ENCODE data around the gene CCNB2.
A peak's percentile ranks its signal among the peaks of the same experiment; 100 is the strongest.
"Not testable (repeated sequence)": the region's sequence is repeated elsewhere in the genome, so short reads cannot be mapped to it uniquely, and the experiment has no call there.

The CCNB2 gene

DNA sequence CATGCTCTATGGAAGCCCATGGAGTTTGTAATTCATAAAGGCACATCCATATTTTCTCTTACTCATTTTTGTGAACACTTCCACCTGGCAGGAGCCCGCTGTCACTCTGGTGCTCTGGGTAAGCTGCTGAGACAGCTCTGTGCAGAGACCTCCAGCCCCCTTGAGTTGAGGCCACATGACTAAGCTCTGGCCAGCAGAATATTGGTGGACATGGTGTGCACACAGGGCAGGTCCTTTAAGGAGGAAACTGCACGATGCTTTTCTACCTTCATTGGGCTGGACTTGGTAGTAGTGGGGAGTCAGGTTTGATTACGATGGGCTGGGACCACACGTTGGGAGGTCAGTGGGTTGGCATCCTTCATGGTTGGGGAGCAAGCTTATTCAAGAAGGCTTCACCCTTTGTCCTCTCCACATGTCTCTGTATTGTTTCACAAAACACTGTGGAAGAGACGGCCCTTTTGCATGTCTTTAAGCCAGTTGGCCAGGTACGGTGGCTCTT, 29.0 kb downstream of the CCNB2 start:
- no peak for DNase-seq (ENCODE audit: low read depth)

DNA sequence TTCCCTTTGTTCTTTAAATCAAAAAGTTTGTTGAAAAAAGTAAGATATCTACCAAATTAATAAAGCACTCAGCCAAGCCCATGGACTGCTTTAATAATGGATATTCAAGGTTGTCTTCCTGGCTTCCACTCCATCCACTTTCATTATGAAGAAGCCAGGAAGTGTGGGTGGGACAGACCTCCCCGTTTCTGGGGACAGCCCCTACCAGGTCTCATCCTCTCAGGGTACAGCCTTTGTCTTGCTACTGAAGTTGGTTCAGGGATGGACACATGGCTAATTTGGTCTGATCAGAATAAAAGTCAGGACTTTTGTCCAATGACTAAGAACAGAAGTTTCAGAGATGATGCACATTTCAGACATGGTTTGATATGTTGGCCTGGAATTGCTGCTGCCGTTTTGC, 32.6 kb downstream of the CCNB2 start:
- no peak for DNase-seq (ENCODE audit: low read depth)

DNA sequence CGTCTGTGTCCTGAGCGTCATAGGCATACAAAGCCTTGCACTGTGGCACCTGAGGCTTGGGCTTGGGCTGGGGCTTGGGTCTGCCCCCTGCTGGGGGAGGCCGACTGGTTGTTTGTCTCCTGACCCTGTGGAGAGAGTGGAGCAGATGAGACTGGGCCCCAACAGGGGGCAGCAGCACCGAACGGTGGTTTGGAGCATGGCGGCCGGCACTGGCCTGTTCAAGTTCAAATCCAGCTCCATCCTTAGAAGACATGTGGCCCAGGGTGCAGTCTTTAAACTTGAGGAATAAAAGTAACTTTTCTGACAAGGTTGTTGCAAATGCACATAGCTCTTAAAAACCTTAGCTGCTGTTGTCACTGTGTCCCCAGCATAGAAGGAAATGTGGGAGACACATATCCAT, 33.3 kb downstream of the CCNB2 start:
- DNase-seq (ENCODE audit: low read depth) = peak; percentile 4

DNA sequence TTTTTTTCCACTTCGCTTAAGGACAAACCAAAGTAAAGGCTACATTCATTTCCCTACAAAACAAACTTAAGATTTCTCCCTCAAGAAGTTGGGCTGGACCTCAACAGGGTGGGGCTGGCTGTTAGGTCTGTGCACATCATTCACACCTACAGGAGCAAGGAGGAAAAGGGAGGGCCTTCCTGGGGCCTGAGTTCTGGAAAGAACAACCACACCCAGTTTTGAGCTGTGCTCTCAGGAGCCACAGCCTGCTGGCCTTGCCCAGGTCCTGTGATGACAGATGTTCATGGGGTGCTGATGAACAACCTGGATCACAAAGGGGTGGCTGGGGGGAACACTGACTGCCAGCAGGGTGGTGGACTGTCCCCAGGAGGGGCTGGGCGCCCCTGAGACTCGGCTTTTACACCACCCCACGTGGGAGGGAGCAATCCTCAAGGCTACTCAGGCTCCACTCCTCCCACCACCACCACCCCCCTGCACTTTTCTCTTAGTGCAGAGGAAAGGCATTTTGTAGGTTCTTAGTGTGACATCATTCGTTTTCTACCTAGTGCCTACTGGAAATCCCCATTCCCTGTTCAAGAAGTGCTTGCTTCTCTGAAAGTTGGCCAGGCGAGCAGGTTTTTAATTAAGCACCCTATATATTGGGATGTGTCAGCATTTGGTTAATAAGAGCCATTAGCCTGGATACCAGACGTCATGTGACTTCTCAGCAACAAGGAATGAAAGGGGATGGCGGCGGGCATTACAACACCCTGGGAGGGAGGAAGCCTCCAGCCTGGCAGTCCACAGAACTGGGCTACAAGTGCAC, 35.7 kb downstream of the CCNB2 start:
- DNase-seq (ENCODE audit: low read depth) = no peak

DNA sequence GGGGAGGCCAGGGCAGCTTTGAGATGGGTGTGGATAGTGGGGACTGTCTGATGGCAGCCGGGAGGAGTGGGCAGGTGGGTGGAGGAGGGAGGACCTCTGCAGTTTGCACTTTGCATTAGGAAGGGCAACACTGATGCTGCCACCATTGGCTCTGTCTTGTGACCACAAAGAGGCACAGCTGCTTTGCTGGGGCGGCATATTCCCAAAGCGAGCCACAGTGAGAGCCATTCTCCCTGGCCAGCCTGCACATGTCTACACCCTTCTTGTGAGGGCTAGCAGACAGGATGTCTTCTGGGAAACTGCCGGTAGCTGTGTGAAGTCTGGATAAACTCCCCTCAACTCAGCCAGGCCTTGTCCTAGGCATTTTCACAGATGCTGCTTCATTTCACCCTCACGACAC, 38.3 kb downstream of the CCNB2 start:
- no peak for DNase-seq (ENCODE audit: low read depth)

DNA sequence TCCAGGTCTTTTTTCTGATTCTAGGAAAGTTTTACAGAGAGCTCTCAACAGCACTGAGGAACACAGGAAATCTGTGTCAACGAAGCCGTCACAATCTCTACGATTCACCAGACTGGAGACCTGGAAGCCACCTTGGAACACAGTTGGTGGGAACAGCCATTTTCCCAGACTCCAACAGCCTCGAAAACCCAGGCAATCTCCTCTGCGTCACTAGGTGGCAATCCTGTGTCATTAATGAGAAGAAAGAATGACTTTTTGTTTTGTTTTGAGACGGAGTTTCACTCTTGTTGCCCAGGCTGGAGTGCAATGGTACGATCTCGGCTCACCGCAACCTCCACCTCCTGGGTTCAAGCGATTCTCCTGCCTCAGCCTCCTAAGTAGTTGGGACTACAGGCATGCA, 39.6 kb downstream of the CCNB2 start:
- DNase-seq (ENCODE audit: low read depth) = not testable (repeated sequence)

DNA sequence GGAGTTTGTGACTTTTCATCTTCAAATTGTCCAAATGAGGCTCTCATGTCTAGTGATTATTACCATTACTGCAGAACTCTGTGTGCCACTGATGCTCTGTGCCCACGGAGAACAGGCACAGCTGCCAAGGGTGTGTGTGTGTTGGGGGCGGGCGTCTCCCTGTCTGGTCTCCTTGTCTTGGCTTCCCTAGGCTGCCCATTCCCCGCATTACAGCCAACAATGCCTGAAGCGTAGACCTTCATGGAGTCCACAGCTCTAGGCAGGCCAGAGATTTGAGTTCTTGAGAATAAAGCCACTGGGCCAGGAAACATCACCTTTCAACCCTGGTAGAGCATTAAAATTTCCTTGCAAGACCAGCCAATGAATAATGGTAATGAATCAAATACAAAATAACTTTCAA, 42.7 kb downstream of the CCNB2 start:
- DNase-seq (ENCODE audit: low read depth) = no peak

DNA sequence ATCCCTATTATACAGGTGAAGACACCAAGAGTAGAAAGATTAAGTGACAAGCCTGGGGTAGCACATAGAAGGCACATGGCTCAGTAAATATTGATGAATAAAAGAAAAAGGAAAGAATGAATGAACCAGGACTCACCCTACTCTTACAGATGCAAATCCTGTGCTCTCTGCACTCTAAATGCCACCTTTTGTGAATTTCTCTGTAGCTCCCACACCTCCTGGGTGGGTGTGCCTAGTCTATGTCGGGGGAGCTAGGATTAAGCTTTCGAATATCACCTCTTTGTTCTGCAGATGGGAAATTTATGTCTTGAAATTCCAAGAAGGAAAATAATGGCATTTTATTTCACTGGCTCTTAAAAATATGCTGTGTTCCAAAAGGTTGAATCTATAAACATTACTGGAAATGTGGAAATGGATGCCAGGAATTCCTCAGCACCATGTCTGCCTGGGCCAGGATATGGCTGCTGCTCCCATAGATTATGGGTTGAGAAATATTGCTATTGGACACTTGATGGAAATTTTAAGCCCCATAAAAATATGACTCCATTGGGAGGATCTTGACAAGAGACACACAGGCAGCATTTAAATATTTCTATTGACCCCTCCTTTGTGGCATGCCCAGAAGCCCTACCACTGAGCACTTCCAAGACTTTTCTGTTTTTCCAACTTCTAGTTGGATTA, 43.3 kb downstream of the CCNB2 start:
- DNase-seq (ENCODE audit: low read depth) = no peak

DNA sequence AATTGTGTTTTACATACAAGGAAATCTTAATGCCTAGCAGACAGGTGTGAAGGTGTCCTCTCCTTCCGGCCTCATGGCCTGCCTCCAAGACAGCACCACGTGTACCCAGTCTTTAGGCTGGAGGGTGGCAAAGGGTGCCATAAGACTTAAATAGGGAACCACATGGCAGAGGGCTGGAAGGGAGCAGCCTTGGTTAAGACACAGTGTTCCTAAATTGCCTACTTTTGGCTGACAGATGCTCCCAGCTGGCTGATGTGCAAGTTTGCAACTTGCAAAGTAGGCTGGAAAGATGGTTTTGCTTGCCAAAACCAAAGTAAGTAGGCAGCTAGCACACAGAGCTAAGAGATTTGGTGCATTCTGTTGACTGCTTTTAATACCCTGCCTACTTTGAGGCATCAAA, 45.2 kb downstream of the CCNB2 start:
- no peak for DNase-seq (ENCODE audit: low read depth)

DNA sequence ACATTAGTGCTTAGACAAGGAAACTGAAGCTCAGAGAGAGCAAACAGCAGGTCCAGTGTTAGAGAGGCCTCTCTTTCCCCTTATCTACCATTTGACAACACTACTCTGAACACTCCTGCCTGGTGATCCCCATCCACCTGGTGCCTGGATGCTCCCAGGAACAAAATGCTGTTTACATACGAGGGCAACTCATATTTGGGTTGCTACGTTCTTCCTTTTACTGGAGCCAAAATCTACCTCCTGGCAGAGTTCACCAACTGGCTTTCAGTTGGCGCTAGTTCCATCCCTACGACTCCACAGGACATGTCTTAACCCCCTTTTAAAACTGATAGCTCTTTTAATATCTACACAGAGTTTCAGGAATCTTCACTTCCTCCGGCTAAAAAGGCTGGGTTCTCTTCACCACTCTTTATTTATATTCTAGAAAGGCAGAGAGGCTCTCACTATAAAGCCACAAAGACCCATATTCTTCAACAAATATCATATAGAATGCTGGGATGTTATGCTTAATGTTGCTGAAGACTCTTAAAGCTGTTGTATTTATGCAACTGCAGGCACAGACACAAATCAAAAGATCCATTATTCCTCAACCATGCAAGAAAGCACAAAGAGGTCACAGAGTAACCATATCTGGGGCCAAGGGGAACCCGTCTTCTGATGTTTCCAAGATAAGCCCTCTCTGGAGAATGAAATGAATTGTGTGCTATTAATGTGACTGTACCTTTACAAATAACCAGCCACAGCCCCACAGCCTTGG, 47.9 kb downstream of the CCNB2 start:
- no peak for DNase-seq (ENCODE audit: low read depth)

DNA sequence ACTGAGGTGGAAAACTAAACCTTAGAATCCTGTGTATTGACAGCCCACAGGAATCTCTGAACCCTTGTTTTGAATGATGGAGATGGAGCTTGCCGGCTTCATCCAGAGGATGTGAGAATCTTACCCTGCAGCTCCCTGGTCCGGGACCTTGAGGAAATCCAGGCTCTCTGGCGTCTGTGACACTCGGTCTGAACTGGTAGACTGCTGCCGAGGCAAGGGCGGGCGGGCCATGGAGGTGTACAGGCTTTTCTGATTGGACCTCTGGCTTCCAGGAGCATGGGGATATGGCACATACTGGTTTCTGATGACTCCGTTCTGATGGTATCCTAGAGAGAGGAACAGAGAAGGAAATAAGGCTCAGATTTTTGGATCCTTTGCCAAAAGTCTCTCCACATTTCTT, 48.5 kb downstream of the CCNB2 start:
- DNase-seq (ENCODE audit: low read depth) = no peak

DNA sequence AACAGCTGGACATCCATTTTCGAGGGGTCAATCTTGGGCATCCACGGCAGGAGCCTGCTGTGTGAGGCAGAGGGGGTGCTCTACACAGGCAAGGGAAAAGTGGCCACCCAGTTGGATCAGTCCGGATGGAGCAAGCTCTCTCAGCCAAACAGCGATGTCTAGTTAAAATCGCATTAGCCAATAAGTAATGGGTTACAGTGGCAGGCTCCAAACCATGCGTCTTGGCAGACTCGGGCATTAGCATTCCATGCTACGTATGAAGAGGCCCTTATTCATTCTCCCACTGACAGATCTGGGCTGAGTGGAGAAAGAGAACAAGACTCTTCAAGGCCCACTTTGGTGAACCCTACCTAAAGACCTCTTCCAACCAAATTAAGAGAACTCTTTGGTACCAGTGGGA, 49.3 kb downstream of the CCNB2 start:
- no peak for DNase-seq (ENCODE audit: low read depth)

DNA sequence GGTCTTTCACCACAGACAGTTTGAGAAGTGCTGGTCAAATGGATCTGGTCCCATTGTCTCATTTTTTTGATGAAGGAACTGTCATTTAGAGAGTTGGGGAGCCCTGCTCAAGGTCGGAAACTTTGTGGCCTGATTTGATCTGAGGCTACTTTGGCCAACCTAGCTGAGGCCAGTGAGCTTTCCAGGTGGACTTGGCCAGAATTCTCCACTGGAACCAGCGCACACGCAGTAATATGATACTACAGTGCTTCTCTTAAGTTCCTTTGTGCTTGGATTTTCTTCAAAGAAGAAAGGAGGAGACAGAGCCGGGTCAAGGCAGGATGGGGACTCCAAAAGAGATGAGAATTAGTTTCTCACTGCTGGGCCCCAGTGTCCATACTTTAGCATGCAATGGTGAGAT, 50.5 kb downstream of the CCNB2 start:
- DNase-seq (ENCODE audit: low read depth) = no peak

DNA sequence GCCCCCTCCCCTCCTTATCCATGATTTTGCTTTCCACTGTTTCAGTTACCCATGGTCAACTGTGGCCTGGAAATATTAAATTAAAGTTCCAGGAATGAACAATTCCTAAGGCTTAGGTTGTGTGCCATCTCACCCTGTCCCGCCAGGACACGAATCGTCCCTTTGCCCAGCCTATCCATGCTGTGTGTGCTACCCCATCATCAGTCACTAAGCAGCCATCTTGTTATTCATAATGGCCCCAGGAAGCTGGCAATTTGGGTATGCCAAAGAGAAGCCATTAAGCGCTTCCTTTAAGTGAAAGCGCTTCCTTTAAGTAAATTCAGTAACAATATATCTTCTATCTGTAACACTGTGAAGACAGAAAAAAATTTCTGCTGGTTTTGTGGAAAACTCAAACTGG, 52.5 kb downstream of the CCNB2 start:
- DNase-seq (ENCODE audit: low read depth) = no peak

DNA sequence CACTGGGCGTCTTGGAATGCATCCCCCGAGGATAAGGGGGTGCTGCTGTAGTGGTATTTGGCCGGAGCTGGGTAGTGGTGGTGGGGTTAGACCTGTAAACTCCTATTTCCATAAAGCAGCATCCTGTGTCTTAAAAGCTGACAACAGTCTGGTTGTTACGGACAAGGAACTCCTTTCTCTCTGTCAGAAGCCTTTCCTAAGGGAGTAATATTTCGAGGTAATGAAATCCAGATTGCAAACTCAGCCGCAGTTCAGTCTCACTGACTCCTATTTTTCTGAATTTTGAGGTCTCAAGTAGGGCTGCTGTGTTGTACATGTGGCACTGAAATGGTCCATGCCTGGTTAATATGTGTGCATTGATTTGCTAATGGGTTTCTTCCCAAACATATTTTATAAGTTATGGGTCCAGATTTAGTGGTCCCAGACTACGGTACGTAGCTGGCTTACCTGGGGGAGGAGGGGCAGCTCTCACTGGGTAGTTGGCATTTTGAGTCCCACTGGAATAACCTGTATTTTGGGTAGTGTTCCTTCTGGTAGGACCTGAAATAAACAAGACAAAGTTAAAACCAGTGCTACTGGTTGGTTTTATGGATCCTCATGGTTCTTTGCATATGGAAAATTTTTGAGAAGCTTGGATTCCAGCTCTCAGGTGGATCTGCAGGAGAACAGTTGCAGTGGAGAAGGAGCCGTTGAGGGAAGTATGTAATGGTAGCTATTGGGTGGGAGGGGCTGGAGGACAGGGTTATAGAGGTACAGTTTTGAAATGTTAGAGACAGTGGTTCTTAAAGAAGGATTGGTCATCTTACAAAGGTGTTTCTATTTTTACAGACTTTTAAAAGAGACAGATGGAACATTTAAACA, 53.1 kb downstream of the CCNB2 start:
- DNase-seq (ENCODE audit: low read depth) = no peak

DNA sequence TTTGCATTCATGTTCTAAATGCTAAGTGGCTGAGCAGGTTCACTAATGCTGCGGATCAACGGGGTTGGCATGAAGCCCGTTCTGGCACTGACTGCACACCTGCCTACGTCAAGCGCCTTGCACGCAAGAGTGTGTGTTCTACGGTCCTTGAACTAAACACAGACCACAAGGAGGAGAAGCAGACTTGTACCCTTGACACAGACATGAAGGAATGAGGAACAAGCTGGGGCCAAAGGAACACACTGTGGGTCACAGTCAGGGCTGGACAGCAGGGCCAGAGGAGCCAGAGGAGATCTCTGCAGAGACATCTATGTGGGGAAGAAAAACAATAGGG, 53.7 kb downstream of the CCNB2 start:
- no peak for DNase-seq (ENCODE audit: low read depth)

DNA sequence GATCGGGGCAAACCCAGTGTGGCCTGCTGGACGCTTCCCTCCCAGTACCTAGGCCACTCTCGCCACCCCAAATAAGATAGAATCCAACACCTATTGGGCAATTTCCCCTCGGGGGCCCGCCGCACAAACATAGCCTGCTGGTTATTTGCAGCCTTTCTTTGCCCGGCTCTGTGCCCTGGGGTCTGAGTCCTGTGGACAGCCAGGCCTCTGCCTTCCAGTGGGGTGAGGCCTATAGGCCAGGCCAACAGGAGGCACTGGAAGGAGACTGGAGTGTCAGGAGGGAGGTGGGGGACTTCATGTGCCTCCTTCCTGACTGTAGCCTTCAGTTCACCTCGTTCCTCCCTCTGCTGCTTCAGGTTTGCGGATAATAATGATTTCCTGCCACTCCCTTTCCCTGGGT, 54.3 kb downstream of the CCNB2 start:
- DNase-seq (ENCODE audit: low read depth) = no peak

DNA sequence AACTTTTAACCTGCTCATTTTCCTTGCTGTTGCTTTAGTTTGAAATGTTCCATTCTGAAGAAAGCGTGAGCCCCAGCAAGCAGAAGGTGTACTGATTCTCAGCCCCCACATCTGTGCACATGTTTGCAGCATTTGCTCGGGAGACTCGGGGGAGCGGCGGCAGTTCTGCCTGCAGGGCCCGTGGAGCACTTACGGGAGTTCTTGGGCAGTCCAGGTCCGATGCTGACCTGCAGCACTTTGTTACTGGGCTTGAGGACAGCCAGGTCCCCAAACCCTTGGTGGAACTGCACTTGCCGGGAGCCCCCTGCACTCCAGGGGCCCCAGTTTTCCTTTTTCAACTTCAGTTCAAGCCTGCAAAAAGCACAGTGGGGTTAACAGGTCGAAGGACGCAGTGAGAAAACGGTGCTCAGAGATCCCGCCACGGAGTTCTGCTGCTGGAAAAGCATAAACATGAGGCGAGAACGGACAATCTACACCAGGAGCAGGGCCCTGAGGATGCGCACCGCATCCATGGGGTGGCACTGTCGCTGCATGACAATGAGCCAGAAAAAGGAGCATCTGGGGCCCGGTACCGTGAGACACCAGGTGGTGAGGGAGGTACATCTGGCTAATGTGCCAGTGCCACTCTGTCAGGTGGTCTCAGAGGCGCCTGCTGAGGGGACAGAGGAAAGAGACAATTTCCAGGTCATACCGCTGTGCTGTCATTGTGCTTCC, 56.1 kb downstream of the CCNB2 start:
- no peak for DNase-seq (ENCODE audit: low read depth)

DNA sequence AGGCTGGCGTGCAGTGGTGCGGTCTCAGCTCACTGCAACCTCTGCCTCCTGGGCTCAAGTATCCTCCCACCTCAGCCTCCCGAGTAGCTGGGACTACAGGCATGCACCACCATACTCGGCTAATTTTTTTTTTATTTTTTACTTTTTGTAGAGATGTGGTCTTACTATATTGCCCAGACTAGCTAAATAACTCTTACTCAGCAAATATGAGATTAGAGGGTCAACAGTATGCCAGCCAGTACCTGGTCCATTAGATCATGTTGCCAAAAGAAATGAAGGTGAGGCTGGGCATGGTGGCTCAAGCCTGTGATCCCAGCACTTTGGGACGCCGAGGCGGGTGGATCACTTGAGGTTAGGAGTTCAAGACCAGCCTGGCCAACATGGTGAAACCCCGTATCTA, 57.1 kb downstream of the CCNB2 start:
- not testable (repeated sequence) for DNase-seq (ENCODE audit: low read depth)

DNA sequence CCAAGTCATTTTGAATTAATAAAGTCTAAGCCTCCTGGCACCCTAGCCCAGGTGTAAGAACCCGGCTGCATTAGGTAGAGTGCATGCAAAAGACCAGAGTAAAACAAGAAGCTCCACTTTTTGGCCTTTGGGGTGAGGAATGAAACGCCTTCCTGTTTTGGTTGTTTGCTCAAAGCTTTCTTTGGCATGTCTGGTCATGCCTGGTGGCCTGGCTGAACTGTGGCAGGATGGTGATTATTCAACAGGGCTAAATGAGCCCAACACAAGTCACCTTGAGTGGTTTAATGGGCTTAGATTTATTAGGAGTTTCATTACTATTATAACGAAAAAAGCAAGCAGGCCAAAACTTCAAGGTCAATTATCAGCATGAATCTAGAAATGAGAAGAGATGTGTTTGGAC, 60.8 kb downstream of the CCNB2 start:
- no peak for DNase-seq (ENCODE audit: low read depth)

DNA sequence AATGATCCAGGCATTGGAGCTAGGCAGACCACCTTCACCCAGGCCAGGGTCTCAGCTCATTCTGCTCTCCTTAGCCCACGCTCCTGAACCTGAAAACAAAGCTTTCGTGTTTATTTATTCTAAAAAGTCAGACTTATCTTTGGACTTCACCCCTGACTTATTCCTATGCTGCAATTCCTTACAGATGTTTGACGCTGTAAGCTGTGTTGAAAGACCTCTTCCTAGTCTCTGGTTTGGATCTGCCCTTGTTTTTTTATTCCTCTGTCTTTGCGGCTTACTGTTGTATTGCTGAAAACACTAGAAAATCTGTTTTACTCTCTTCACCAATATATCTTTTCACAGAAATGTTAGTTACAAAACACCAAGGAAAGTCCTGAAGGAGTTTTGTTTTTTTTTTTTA, 61.2 kb downstream of the CCNB2 start:
- DNase-seq (ENCODE audit: low read depth) = no peak
